Liver (tissue), 3 donors: ENCODE data around the gene GPR171.

Experiments used
- ATF3 ChIP-seq: IDR thresholded peaks from 2 replicates; pipeline ENCODE4 v1.6.1; 2016; ENCODE audit warnings: antibody characterized with exemption
- CTCF ChIP-seq: fragments of 150-350 bp; IDR thresholded peaks from 2 replicates; pipeline ENCODE4 v1.5.1; 2017; ENCODE audit warnings: improper control_type of control experiment, low read depth, low read length; ENCODE audit not compliant: missing input control
- EGR1 ChIP-seq, 2 donors: IDR thresholded peaks; 2 replicates each; pipeline ENCODE4 v1.6.1; 2016 to 2018; ENCODE audit warnings: antibody characterized with exemption in 2 of 2, low read depth in 2 of 2
- GABPA ChIP-seq, 2 donors: IDR thresholded peaks in 1 of 2; conservative IDR thresholded peaks in 1 of 2; 2 replicates each; pipeline ENCODE4 v1.6.1; 2016; ENCODE audit warnings: antibody characterized with exemption in 2 of 2, mild to moderate bottlenecking in 1 of 2, moderate library complexity in 1 of 2
- JUND ChIP-seq, 2 donors: IDR thresholded peaks; 2 replicates each; pipeline ENCODE4 v1.6.1; 2016; ENCODE audit warnings: antibody characterized with exemption in 2 of 2
- MAX ChIP-seq: IDR thresholded peaks from 2 replicates; pipeline ENCODE4 v1.6.1; 2016; ENCODE audit warnings: antibody characterized with exemption
- SP1 ChIP-seq: IDR thresholded peaks from 2 replicates; pipeline ENCODE4 v1.6.1; 2018; ENCODE audit warnings: antibody characterized with exemption, mild to moderate bottlenecking
- TAF1 ChIP-seq: conservative IDR thresholded peaks from 2 replicates; pipeline ENCODE4 v1.6.1; 2016; ENCODE audit warnings: antibody characterized with exemption, mild to moderate bottlenecking
- YY1 ChIP-seq: IDR thresholded peaks from 2 replicates; pipeline ENCODE4 v1.6.1; 2016; ENCODE audit warnings: antibody characterized with exemption, mild to moderate bottlenecking
- ZBTB33 ChIP-seq: IDR thresholded peaks from 2 replicates; pipeline ENCODE4 v1.6.1; 2016; ENCODE audit warnings: antibody characterized with exemption
- TF ChIP-seq, protein P1 (sequence below): IDR thresholded peaks from 2 replicates; pipeline ENCODE4 v1.6.1; 2016; ENCODE audit warnings: antibody characterized with exemption, mild to moderate bottlenecking
- donor health status: healthy.
- donor health status: healthy.

DNA sequence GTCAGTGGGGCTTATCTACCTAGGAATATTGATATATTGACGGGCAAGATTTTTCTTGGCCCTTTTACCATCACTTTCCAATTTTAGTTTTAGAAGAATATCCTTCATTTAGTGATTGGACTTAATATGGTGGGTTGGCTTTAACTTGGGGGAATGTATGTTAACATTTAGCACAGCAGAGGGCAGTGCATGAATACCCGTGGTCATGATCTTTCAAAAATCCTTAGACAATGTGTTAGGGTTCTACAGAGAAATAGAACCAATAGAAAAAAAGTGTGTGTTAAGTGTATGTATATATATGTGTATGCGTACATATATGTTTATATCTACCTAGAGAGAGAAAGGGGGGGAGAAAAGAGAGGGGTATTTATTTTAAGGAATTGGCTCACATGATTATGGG, 36.9 kb downstream of the GPR171 start:
- TF ChIP-seq ZBTB33 (no peak), CTCF (no peak), EGR1 (IDR thresholded peaks at IDR 0.05; ENCODE audit: low read depth in 2 of 2) (no peak), YY1 (no peak), GABPA (IDR thresholded peaks at IDR 0.05 in 1 of 2, conservative IDR thresholded peaks at IDR 0.05 in 1 of 2) (no peak), TAF1 (no peak), MAX (no peak), SP1 (no peak), ATF3 (no peak), JUND (IDR thresholded peaks at IDR 0.05) (no peak)
- TF ChIP-seq, protein P1, sequence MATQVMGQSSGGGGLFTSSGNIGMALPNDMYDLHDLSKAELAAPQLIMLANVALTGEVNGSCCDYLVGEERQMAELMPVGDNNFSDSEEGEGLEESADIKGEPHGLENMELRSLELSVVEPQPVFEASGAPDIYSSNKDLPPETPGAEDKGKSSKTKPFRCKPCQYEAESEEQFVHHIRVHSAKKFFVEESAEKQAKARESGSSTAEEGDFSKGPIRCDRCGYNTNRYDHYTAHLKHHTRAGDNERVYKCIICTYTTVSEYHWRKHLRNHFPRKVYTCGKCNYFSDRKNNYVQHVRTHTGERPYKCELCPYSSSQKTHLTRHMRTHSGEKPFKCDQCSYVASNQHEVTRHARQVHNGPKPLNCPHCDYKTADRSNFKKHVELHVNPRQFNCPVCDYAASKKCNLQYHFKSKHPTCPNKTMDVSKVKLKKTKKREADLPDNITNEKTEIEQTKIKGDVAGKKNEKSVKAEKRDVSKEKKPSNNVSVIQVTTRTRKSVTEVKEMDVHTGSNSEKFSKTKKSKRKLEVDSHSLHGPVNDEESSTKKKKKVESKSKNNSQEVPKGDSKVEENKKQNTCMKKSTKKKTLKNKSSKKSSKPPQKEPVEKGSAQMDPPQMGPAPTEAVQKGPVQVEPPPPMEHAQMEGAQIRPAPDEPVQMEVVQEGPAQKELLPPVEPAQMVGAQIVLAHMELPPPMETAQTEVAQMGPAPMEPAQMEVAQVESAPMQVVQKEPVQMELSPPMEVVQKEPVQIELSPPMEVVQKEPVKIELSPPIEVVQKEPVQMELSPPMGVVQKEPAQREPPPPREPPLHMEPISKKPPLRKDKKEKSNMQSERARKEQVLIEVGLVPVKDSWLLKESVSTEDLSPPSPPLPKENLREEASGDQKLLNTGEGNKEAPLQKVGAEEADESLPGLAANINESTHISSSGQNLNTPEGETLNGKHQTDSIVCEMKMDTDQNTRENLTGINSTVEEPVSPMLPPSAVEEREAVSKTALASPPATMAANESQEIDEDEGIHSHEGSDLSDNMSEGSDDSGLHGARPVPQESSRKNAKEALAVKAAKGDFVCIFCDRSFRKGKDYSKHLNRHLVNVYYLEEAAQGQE, result no peak
